Islet precursor cell (in vitro differentiated cells): ENCODE results near the gene FN3K.

Experiments used
- DNase-seq: peaks from one replicate; pipeline ENCODE4 v3.0.0-alpha.2; 2018

The FN3K gene

GRCh38 chr17:82703935-82704865 is 31.2 kb upstream of the FN3K start:
- DNase-seq: peak; percentile 56

GRCh38 chr17:82704886-82705285 is 30.5 kb upstream of the FN3K start:
- no peak for DNase-seq

GRCh38 chr17:82705756-82706155 is 29.7 kb upstream of the FN3K start:
- no peak for DNase-seq

- no peak for DNase-seq
Measured at GRCh38 chr17:82709024-82709675, 26.3 kb upstream of the FN3K start.

- DNase-seq: peak; percentile 53
Measured at GRCh38 chr17:82709676-82710498, 25.5 kb upstream of the FN3K start.

GRCh38 chr17:82710499-82711232 is 24.7 kb upstream of the FN3K start:
- peak; percentile 57 for DNase-seq

GRCh38 chr17:82713071-82713723 is 22.2 kb upstream of the FN3K start:
- DNase-seq: peak; percentile 58

- peak; percentile 99 for DNase-seq
Measured at GRCh38 chr17:82716203-82717010, 19.0 kb upstream of the FN3K start, which contains the start of gene FN3KRP. TSS of gene FN3KRP (plus strand) at chr17:82716706. CDS start at chr17:82716756, 50 bp downstream.

- DNase-seq: no peak
Measured at GRCh38 chr17:82718986-82719685, 16.3 kb upstream of the FN3K start.

GRCh38 chr17:82720204-82720603 is 15.2 kb upstream of the FN3K start:
- DNase-seq: no peak

GRCh38 chr17:82722341-82723013 is 12.9 kb upstream of the FN3K start:
- no peak for DNase-seq

GRCh38 chr17:82723169-82723807 is 12.1 kb upstream of the FN3K start:
- no peak for DNase-seq

- DNase-seq: no peak
Measured at GRCh38 chr17:82726427-82726826, 9.0 kb upstream of the FN3K start.

GRCh38 chr17:82729479-82730260 is 5.7 kb upstream of the FN3K start:
- DNase-seq: no peak

- no peak for DNase-seq
Measured at GRCh38 chr17:82732118-82732743, 3.2 kb upstream of the FN3K start.

GRCh38 chr17:82736511-82737185 is 1.2 kb downstream of the FN3K start:
- DNase-seq: no peak
